NCI-H510A (cell line): Measurements from ENCODE around the gene TTC34.
"Not testable (repeated sequence)": the region's sequence is repeated elsewhere in the genome, so short reads cannot be mapped to it uniquely, and the experiment has no call there.

Source experiments
- DNase-seq: peaks from one replicate; lab custom pipeline; 2025; lab: John Stamatoyannopoulos, UW

The TTC34 gene

GRCh38 chr1:2775333-2775732 lies 26.2 kb downstream of the TTC34 start:
- DNase-seq: not testable (repeated sequence)

GRCh38 chr1:2768052-2768451 lies 33.4 kb downstream of the TTC34 start:
- not testable (repeated sequence) for DNase-seq

- not testable (repeated sequence) for DNase-seq
These were observed 42.1 kb downstream of the TTC34 start for GRCh38 chr1:2759433-2759832.

- DNase-seq: not testable (repeated sequence)
These were observed 44.0 kb downstream of the TTC34 start for GRCh38 chr1:2757519-2757918.

GRCh38 chr1:2755426-2755825 lies 46.1 kb downstream of the TTC34 start:
- not testable (repeated sequence) for DNase-seq

GRCh38 chr1:2754597-2754996 lies 46.9 kb downstream of the TTC34 start:
- not testable (repeated sequence) for DNase-seq

GRCh38 chr1:2752503-2752902 lies 49.0 kb downstream of the TTC34 start:
- not testable (repeated sequence) for DNase-seq

- not testable (repeated sequence) for DNase-seq
These were observed 49.6 kb downstream of the TTC34 start for GRCh38 chr1:2751866-2752265.

GRCh38 chr1:2750766-2751730 lies 50.4 kb downstream of the TTC34 start:
- DNase-seq: not testable (repeated sequence)

- DNase-seq: not testable (repeated sequence)
These were observed 51.3 kb downstream of the TTC34 start for GRCh38 chr1:2750041-2750680.

GRCh38 chr1:2748626-2749025 lies 52.9 kb downstream of the TTC34 start:
- DNase-seq: not testable (repeated sequence)

- DNase-seq: not testable (repeated sequence)
These were observed 106.7 kb downstream of the TTC34 start for GRCh38 chr1:2694796-2695195.

GRCh38 chr1:2690180-2690579 lies 111.3 kb downstream of the TTC34 start:
- DNase-seq: not testable (repeated sequence)

GRCh38 chr1:2688336-2688665 lies 113.2 kb downstream of the TTC34 start:
- not testable (repeated sequence) for DNase-seq

- not testable (repeated sequence) for DNase-seq
These were observed 113.7 kb downstream of the TTC34 start for GRCh38 chr1:2687638-2688335.

- DNase-seq: not testable (repeated sequence)
These were observed 114.3 kb downstream of the TTC34 start for GRCh38 chr1:2687174-2687591.

- not testable (repeated sequence) for DNase-seq
These were observed 115.2 kb downstream of the TTC34 start for GRCh38 chr1:2686091-2686863.

- DNase-seq: not testable (repeated sequence)
These were observed 115.8 kb downstream of the TTC34 start for GRCh38 chr1:2685671-2686070.

GRCh38 chr1:2684878-2685277 lies 116.6 kb downstream of the TTC34 start:
- not testable (repeated sequence) for DNase-seq

- not testable (repeated sequence) for DNase-seq
These were observed 117.5 kb downstream of the TTC34 start for GRCh38 chr1:2684000-2684399.

- DNase-seq: not testable (repeated sequence)
These were observed 118.2 kb downstream of the TTC34 start for GRCh38 chr1:2683321-2683741.
